ENCODE data around the gene TCHHL1. TPM values are rescaled to one million over a fixed set of nuclear protein-coding genes. Genes with fewer than 3 reads are reported as not detected.
"Not testable (repeated sequence)": the region's sequence is repeated elsewhere in the genome, so short reads cannot be mapped to it uniquely, and the experiment has no call there.

The TCHHL1 gene
- total and polyA plus RNA-seq, 2 of the 4 experiments (the other 2 are of a cell fraction) = not detected

DNA sequence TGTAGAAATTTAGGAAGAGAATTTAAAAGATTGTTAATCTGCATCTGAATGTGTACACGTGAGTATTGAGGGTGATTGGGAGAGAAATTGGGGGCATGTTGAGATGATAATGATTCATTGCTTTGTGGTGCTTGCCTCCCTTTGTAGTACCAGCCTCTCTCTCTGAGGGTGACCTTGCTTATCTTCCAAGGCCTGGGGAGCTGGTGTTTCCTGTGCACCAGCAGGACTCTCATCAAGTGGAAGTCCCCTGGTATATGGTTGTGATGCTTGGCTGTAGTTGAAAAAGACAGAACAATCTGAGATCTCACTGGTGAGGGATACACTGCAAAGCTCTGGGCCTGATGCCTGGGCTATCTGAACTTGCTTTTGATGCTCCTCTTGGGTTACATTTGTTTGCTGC, 4.0 kb downstream of the TCHHL1 start:
- intact Hi-C loops (cut with micrococcal nuclease) = no loop called here
- in situ Hi-C loops (cut with MboI; ENCODE audit: low sequenced_read_pairs) = no loop called here
- 100% methylated on average over 1 of the region's 1 CpG; no CpG with 5 or more reads in 1 of the 2 experiments for WGBS, 2 experiments (ENCODE audit: extremely low coverage in 2 of 2, insufficient read length in 1 of 2)

DNA sequence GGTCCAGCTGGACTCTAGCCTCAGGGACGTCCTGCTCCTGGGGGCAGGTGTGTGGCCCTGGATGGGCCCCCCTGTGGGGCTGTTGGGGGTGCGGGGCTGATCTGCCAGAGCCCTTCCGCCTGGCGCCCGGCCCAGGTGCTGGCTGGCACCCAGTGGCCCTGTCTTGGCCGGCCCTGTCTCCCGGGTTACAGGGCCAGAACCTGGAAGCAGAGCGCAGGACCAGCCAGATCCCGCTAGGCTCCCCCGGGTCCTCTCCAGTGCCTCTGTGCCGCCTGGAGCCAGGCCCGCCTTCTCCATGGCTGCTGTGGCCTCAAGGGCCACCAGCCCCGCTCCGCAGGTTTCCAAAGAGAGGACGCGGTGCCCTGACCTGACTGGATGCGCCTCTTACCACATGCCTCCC, 7.8 kb downstream of the TCHHL1 start:
- H2BK5ac ChIP-seq (ENCODE audit: low read depth, low read length, poor library complexity, severe bottlenecking); H2AK9ac ChIP-seq (replicated peaks; ENCODE audit: low read depth, low read length, poor library complexity); H4K5ac ChIP-seq (ENCODE audit: low read depth, low read length); H2BK20ac ChIP-seq (ENCODE audit: low read depth, low read length); H3K4me1 ChIP-seq (ENCODE audit: control insufficient read depth, insufficient read depth, low read length); H2BK120ac ChIP-seq (ENCODE audit: low read depth, low read length); H3K27me3 ChIP-seq (ENCODE audit: control insufficient read depth, insufficient read depth, low read length); H3K9me1 ChIP-seq (ENCODE audit: insufficient read depth, low read length); H4K8ac ChIP-seq (ENCODE audit: low read depth in 2 of 2, low read length in 2 of 2); H4K20me1 ChIP-seq (ENCODE audit: insufficient read depth, low read length); H2BK15ac ChIP-seq (ENCODE audit: low read depth, low read length); BruUV-seq (replicated peaks); H3K14ac ChIP-seq (replicated peaks; ENCODE audit: low read depth, low read length); CTCF ChIA-PET; H3K9ac ChIP-seq (ENCODE audit: low read depth, low read length); H3K4me2 ChIP-seq (ENCODE audit: low read depth, low read length); H2AK5ac ChIP-seq (ENCODE audit: low read depth, low read length); POLR2A ChIA-PET (ENCODE audit: unreplicated experiment); DNase-seq; H3K18ac ChIP-seq (ENCODE audit: low read depth, low read length); H3K4ac ChIP-seq (ENCODE audit: low read depth, low read length); H3K4me3 ChIP-seq (ENCODE audit: insufficient read depth, low read depth, low read length); in situ Hi-C loops (cut with MboI; ENCODE audit: low sequenced_read_pairs); dilution Hi-C loops (cut with HindIII; ENCODE audit: low sequenced_read_pairs, unreplicated experiment); H3K27ac ChIP-seq (ENCODE audit: insufficient read depth, low read length); H3K9me3 ChIP-seq (ENCODE audit: control insufficient read depth, insufficient read depth, low read length); H2AFZ ChIP-seq (replicated peaks; ENCODE audit: low read length, poor library complexity); H3K79me1 ChIP-seq (ENCODE audit: low read depth in 1 of 2, low read length in 2 of 2); ATAC-seq (ENCODE audit: low read depth); H4K91ac ChIP-seq (ENCODE audit: insufficient read depth, low read depth, low read length); H3K56ac ChIP-seq (ENCODE audit: extremely low read depth, insufficient read depth, low read length); intact Hi-C loops (cut with micrococcal nuclease); H3K36me3 ChIP-seq (ENCODE audit: control insufficient read depth, insufficient read depth, low read length); H3K23ac ChIP-seq (ENCODE audit: low read depth, low read length): not testable (repeated sequence)
- WGBS, 2 experiments (ENCODE audit: extremely low coverage in 2 of 2, insufficient read length in 1 of 2) = 77% methylated on average over 6 of the region's 17 CpGs; no CpG with 5 or more reads in 1 of the 2 experiments

More for the DNA sequence above, 4.0 kb downstream of the TCHHL1 start:
- no peaks in the 10 kb centered on the region for H4K20me1 ChIP-seq (ENCODE audit: insufficient read depth, low read length)
- no peak overlapping the region for H3K9ac ChIP-seq (ENCODE audit: low read depth, low read length)
- no peaks in the 10 kb centered on the region for H3K9me1 ChIP-seq (ENCODE audit: insufficient read depth, low read length)
- H2BK15ac ChIP-seq (ENCODE audit: low read depth, low read length) = no peak overlapping the region
- no peak overlapping the region for H3K4ac ChIP-seq (ENCODE audit: low read depth, low read length)
- no peaks in the 10 kb centered on the region for H3K36me3 ChIP-seq (ENCODE audit: control insufficient read depth, insufficient read depth, low read length)
- no peaks in the 10 kb centered on the region; the same call in none of the 2 replicates for H3K27me3 ChIP-seq (ENCODE audit: control insufficient read depth, insufficient read depth, low read length)
- no peaks in the 10 kb centered on the region for H3K79me1 ChIP-seq (ENCODE audit: low read depth in 1 of 2, low read length in 2 of 2)
- H3K4me2 ChIP-seq (ENCODE audit: low read depth, low read length) = no peak overlapping the region
- H2BK120ac ChIP-seq (ENCODE audit: low read depth, low read length) = no peak overlapping the region
- no peak overlapping the region for H3K56ac ChIP-seq (ENCODE audit: extremely low read depth, insufficient read depth, low read length)
- no peaks in the 10 kb centered on the region for H3K4me1 ChIP-seq (ENCODE audit: control insufficient read depth, insufficient read depth, low read length)
- no peak overlapping the region for H2BK5ac ChIP-seq (ENCODE audit: low read depth, low read length, poor library complexity, severe bottlenecking)
- BruUV-seq (replicated peaks) = no TSS peak
- no peak overlapping the region for H2BK20ac ChIP-seq (ENCODE audit: low read depth, low read length)
- ChIA-PET CTCF (interaction anchor here (0.6 kb wide), 1 partner anchor 941 kb away, joined by 3 read pairs; no protein-coding TSS in a partner anchor), POLR2A (ENCODE audit: unreplicated experiment) (no interaction called here)
- dilution Hi-C loops (cut with HindIII; ENCODE audit: low sequenced_read_pairs, unreplicated experiment) = no loop called here
- no peak overlapping the region for H4K8ac ChIP-seq (ENCODE audit: low read depth in 2 of 2, low read length in 2 of 2)
- no peak overlapping the region for H3K14ac ChIP-seq (replicated peaks; ENCODE audit: low read depth, low read length)
- ATAC-seq (ENCODE audit: low read depth) (no peak), DNase-seq (no peak)
- no peak overlapping the region for H4K5ac ChIP-seq (ENCODE audit: low read depth, low read length)
- TF ChIP-seq RFX5 (IDR thresholded peaks at IDR 0.05; ENCODE audit: low read depth, low read length) (no peak), POLR2A (IDR thresholded peaks at IDR 0.05; ENCODE audit: low read depth, low read length) (no peak), CEBPB (IDR thresholded peaks at IDR 0.05; ENCODE audit: low read depth, low read length) (no peak), BHLHE40 (IDR thresholded peaks at IDR 0.05; ENCODE audit: low read depth, low read length) (no peak), RCOR1 (IDR thresholded peaks at IDR 0.05; ENCODE audit: insufficient replicate concordance, low read length) (no peak), MAZ (IDR thresholded peaks at IDR 0.05; ENCODE audit: borderline replicate concordance, low read depth, low read length) (no peak), SMC3 (IDR thresholded peaks at IDR 0.05; ENCODE audit: low read depth, low read length) (no peak), MAFK (IDR thresholded peaks at IDR 0.05; ENCODE audit: low read depth, low read length) (no peak), MXI1 (IDR thresholded peaks at IDR 0.05; ENCODE audit: borderline replicate concordance, low read depth, low read length) (no peak)
- TF ChIP-seq, protein P1, sequence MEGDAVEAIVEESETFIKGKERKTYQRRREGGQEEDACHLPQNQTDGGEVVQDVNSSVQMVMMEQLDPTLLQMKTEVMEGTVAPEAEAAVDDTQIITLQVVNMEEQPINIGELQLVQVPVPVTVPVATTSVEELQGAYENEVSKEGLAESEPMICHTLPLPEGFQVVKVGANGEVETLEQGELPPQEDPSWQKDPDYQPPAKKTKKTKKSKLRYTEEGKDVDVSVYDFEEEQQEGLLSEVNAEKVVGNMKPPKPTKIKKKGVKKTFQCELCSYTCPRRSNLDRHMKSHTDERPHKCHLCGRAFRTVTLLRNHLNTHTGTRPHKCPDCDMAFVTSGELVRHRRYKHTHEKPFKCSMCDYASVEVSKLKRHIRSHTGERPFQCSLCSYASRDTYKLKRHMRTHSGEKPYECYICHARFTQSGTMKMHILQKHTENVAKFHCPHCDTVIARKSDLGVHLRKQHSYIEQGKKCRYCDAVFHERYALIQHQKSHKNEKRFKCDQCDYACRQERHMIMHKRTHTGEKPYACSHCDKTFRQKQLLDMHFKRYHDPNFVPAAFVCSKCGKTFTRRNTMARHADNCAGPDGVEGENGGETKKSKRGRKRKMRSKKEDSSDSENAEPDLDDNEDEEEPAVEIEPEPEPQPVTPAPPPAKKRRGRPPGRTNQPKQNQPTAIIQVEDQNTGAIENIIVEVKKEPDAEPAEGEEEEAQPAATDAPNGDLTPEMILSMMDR (conservative IDR thresholded peaks at IDR 0.05; ENCODE audit: low read depth, low read length) = no peak
- H3K23ac ChIP-seq (ENCODE audit: low read depth, low read length) = no peak overlapping the region
- H3K9me3 ChIP-seq (ENCODE audit: control insufficient read depth, insufficient read depth, low read length) = no peaks in the 10 kb centered on the region
- H2AK9ac ChIP-seq (replicated peaks; ENCODE audit: low read depth, low read length, poor library complexity) = no peak overlapping the region
- H2AFZ ChIP-seq (replicated peaks; ENCODE audit: low read length, poor library complexity) = no peak overlapping the region
- H2AK5ac ChIP-seq (ENCODE audit: low read depth, low read length) = no peak overlapping the region
- no peak overlapping the region for H3K27ac ChIP-seq (ENCODE audit: insufficient read depth, low read length)
- H3K4me3 ChIP-seq (ENCODE audit: insufficient read depth, low read depth, low read length) = no peak overlapping the region
- H3K18ac ChIP-seq (ENCODE audit: low read depth, low read length) = no peak overlapping the region
- H4K91ac ChIP-seq (ENCODE audit: insufficient read depth, low read depth, low read length) = no peak overlapping the region
